Erythroblast (primary cell): Measurements from ENCODE around the gene CEP68.
"Not testable (repeated sequence)": the region's sequence is repeated elsewhere in the genome, so short reads cannot be mapped to it uniquely, and the experiment has no call there.

Experiments used
- GATA1 ChIP-seq: IDR thresholded peaks from 2 replicates; pipeline ENCODE4 v1.6.1; 2011; ENCODE audit warnings: low read depth, mild to moderate bottlenecking, control low read depth, low read length, moderate library complexity
- POLR2A ChIP-seq: IDR thresholded peaks from 2 replicates; pipeline ENCODE4 v1.6.1; 2011; ENCODE audit warnings: mild to moderate bottlenecking, low read length

- not testable (repeated sequence) for TF ChIP-seq POLR2A, GATA1
Measured at GRCh38 chr2:65020251-65020650, 36.0 kb upstream of the CEP68 start.
